GM23248 (cell line): ENCODE data around the gene XKR8.

Source experiments
- EZH2 ChIP-seq: fragments of 200-600 bp; sonication (generic); IDR thresholded peaks from 2 replicates; pipeline ENCODE4 v1.6.1; 2018; ENCODE audit warnings: antibody characterized with exemption, mild to moderate bottlenecking; ENCODE audit not compliant: insufficient read depth, poor library complexity, severe bottlenecking
- EZH2phosphoT487 ChIP-seq: fragments of 200-600 bp; sonication (generic); IDR thresholded peaks from 2 replicates; pipeline ENCODE4 v1.6.1; 2018; ENCODE audit warnings: antibody characterized with exemption, moderate library complexity, mild to moderate bottlenecking, low read depth; ENCODE audit not compliant: insufficient read depth

GRCh38 chr1:27935721-27936120 lies 24.1 kb upstream of the XKR8 start:
- no peak for TF ChIP-seq EZH2
- no peak for TF ChIP-seq EZH2phosphoT487
